Omental fat pad (tissue), 4 donors: Measurements from ENCODE around the gene DUOX1. TPM values are rescaled to one million over a fixed set of nuclear protein-coding genes. Genes with fewer than 3 reads are reported as not detected.

Source experiments
- ATAC-seq: fragments of 150-250 bp; one replicate; pipeline ENCODE4 v1.9.1; 2016; ENCODE audit warnings: mild to moderate bottlenecking, moderate library complexity; ENCODE audit not compliant: low FRiP score
- DNase-seq: peaks from one replicate; pipeline ENCODE4 v3.0.0-alpha.2; 2019; ENCODE audit warnings: low spot score
- CTCF ChIP-seq, 3 donors: fragments of 450-650 bp; IDR thresholded peaks; one replicate each; pipeline ENCODE4 v1.5.1; 2016 to 2017; ENCODE audit warnings: antibody characterized with exemption in 3 of 3, mild to moderate bottlenecking in 3 of 3, moderate library complexity in 2 of 3
- total RNA-seq, 4 donors: library from RNA; depleted of rRNA; stranded (reverse); fragments of >200 nt; gene quantifications; one replicate each; pipeline ENCODE4 v1.1.0, GENCODE V29; 2016

Gene DUOX1
- total RNA-seq, 4 donors from 2014 or later: 1.4 to 6.9 (median 2.0) TPM

GRCh38 chr15:45163508-45163856 is 33.7 kb downstream of the DUOX1 start:
- ATAC-seq (no peak), DNase-seq (no peak)
- TF ChIP-seq CTCF (IDR thresholded peaks at IDR 0.05): no peak

DNA sequence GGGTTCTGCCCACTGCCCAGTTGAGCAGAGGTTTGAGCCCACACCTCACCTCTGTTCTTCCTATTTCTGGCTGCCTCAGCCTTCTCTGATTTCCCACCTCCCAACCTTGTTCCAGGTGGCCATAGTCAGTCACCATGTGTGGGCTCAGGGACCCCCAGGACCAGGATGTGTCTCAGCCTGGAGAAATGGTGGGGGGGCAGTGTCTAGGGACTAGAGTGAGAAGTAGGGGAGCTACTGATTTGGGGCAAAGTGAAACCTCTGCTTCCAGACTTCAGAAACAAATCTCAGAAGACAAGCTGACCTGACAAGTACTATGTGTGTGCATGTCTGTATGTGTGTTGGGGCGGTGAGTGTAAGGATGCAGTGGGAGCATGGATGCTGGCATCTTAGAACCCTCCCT is 35.1 kb downstream of the DUOX1 start:
- ATAC-seq (no peak), DNase-seq (no peak)
- no peak for TF ChIP-seq CTCF (IDR thresholded peaks at IDR 0.05)

GRCh38 chr15:45165536-45165935 is 35.7 kb downstream of the DUOX1 start:
- DNase-seq (no peak), ATAC-seq (no peak)
- TF ChIP-seq CTCF (IDR thresholded peaks at IDR 0.05): no peak

GRCh38 chr15:45166834-45167630 is 37.2 kb downstream of the DUOX1 start:
- DNase-seq (peak; percentile 46), ATAC-seq (peak; percentile 82)
- no peak for TF ChIP-seq CTCF (IDR thresholded peaks at IDR 0.05)

DNA sequence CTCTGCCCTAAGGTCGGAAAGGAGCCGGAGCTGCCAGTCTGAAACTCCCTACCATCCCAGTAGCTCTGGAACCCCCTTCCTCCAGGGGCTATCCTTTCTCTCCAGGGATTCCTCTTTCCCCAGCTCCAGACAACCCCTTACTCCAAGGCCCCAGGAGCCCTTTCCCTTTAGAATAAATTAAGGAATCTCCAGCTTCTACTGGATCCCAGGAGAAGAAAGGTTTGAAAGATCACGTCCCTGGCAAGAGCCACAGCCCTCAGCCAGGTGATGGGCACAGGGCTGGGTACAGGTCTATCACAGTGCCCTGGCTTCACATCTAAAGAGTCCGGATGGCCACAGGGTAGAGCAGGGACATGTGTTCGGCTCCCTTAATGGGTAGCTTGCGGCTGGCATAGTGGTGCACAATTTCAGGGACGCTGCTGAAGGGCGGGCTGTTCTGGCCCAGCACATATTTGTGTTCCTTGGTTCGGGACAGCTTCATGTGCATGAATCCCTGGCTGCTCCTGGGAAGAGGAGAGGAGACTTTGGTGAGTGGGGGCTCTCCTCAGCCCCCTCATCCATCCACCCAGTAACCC is 37.9 kb downstream of the DUOX1 start:
- TF ChIP-seq CTCF (IDR thresholded peaks at IDR 0.05): no peak
- DNase-seq: no peak
- ATAC-seq: peak; percentile 1

GRCh38 chr15:45168286-45168685 is 38.5 kb downstream of the DUOX1 start:
- TF ChIP-seq CTCF (IDR thresholded peaks at IDR 0.05): no peak
- no peak for DNase-seq
- no peak for ATAC-seq
